Pulmonary artery endothelial cell (primary cell): ENCODE results near the gene CACNA1S. TPM values are rescaled to one million over a fixed set of nuclear protein-coding genes. Genes with fewer than 3 reads are reported as not detected.

Experiments used
- DNase-seq: peaks from one replicate; pipeline ENCODE4 v3.0.0-alpha.2; 2011; ENCODE audit warnings: low read depth, low spot score
- total RNA-seq: library from RNA; depleted of rRNA; stranded (reverse); fragments of >200 nt; gene quantifications from 2 replicates; pipeline ENCODE4 v1.2.3, GENCODE V29; 2014

CACNA1S gene
- total RNA-seq, 1 donor from 2014 or later: not detected

DNA sequence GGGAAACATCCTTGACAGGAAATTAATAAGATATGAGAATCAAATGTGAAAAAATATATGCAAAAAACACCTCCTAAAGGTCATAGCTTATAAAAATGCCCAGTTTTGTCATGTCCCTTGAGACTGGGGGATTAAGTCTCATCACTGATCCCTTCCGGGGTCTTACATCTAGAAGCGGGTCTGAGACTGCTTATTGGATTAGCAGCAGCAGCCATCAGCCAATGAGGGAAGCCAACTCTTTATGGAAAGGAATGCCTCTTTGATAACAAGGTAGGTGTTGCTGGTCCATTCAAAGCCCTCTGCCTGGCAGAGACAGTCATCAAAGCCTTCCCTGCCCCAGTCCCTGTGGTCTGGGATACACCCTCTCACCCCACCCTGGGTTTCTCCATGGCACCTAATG, 3.9 kb upstream of the CACNA1S start:
- DNase-seq: no peak

DNA sequence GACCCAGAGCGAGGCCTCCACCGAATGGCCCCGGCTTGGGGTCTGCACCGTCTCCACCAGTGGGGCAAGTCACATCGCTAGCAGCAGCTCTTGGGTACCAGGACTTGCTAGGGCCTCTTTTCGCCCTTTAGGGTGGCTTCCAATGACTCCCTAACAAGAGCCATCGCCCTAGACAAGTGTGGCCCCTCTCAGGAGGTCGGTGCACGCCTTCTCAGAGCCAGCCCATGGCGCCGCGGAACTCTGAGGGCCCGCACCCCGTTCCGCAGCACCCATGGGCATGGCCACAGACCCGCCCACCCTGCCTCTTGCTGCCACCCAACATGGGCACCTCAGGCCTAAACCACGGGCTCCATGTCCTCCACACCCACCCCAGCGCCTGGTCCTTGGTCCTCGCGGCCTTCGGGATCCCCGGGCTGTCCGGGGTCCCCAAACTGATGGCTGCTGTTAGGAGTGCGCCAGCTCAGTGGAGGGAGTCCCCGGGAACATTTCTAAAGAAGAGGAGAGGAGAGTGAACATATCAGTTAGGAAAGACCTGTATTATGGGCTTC, 3.2 kb upstream of the CACNA1S start:
- no peak for DNase-seq

DNA sequence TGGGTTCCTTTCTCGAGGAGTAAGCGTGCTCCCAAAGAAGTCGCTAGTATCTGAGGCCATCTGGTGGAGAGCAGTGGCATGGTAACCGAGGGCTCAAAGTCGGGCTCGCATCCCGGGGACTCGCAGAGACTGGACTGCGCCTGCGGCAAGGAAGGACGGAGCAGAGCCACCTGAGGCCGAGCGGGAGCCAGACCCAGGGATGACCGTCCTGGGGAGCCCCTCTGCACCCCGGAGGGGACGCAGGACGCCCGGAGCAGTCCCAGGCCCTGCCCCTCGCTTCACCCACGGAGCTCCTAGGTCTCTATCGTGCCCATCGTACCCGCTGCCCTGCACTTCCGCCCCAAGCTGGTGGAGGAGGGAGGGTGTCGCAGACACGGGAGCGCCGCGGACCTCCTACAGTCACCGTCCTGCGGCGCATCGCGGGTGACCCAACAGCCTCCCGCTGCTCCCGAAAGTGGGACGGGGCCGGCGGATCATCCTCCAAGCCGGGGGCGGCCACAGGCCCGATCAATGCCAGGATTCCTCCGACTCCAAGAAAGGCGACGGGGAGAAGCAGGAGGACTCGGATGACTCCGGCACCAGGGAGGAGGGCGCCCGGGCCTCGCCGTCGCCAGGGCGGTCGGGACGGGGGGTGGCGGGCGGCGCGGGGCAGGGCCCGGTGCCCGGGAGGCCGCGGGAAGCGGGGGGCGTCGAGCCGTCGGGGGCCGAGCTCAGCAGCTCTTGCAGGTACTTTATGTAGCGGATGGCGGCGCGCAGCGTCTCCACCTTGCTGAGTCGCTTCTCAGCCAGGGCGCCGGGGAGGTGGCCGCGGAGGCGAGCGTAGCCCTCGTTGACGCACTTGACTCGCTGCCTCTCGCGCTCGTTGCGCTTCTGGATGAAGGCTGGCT, 2.3 kb upstream of the CACNA1S start:
- DNase-seq: peak; percentile 53

DNA sequence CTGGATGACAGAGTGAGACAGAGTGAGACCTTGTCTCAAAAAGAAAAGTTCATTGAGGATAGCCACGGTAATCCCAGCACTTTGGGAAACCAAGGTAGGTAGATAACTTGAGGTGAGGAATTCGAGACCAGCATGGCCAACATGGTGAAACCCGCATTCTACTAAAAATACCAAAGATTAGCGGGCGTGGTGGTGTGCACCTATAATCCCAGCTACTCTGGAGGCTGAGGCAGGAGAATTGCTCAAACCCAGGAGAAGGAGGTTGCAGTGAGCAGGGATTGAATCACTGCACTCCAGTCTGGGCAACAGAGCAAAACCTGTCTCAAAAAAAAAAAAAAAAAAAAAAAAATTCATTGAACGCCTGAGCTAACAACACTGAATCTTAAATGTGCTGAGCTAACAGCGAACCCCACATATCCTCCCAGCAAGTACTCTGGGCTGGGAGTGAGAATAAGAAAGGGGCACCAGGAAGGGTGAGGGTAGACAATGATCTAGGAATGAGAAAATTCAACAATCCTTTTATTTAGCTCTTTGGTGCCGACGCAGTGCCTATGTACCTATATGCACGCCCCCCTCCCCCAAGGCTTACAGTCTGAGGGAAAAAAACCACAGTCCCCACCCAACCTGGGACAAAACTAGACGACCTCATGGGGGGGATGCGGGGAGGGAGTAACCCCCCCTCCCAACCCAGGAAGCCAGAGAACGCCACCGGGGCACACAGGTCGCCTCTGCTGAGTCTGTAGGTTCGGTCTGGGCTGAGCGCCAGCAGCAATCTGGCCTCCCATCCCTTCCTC, 1.4 kb upstream of the CACNA1S start:
- no peak for DNase-seq

DNA sequence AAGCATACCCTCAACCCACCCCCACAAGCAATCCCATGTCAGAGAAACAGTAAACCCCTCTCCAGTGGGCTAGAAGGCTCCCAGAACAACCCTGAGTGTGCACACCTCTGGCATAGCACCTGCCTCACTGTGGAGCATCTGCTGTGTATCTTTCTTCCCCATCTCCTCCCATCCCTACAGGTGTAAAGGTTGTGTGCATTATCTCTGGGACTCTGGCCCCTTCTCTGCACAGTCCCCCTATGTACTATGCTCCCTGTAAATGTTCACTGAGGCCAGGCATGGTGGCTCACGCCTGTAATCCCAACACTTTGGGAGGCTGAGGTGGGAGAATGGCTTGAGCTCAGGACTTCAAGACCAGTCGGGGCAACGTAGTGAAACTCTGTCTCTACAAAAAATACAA, 700 bp upstream of the CACNA1S start:
- DNase-seq: no peak

DNA sequence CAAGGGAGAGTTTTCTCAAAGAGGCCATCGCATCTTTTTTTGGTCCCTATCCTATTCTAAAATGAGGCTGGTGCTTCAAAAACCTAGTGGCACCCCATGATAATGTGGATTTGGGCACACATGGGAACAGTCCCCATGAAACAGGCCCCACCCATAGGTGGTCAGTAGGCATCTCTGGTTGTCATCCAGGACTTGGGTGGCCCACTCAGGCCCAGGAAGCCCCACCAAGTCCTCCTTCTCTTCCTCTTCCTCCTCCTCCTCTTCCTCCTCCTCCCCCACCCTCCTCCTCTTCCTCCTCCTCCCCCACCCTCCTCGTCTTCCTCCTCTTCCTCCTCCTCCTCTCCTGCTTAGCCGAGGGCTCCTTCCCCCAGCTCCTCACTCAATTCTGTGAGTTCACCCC, 554 bp downstream of the CACNA1S start:
- DNase-seq: no peak

DNA sequence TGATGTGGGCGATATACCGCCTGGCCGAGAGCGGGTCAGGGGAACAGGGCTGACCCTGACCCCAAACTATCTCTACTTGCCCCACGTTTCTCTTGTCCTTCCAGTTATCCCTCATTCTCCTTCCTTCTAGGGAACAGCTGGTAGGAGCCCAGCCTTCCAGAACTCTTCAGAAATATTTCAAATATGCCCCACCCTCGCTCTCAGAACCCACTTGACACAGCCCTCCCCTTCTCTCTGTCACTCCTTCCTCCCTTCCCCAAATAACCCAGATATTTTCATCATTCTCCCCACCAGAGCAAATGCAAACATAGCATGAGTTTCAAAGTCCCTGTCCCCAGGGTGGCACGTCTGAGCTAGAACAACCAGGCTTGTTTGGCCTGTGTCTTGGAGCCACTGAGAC, 1.1 kb downstream of the CACNA1S start:
- no peak for DNase-seq

DNA sequence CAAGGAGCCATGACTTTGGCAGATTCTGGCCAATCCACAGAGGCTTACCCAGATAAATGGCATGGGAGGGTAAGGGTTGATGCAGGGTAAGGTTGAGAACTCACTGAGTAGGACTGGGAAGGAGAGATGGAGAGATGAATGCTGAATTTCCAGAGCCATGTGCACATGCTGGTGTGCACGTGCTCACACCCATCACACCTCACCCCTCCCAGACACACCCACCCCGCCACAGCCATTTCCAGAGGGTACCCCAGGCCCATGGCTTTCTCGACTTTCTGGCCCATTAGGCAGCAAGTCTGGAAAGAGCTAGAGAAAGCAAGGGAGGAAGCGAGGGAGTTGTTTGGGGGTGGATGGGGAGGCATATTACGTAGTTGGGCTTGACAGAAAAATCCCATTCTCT, 1.6 kb downstream of the CACNA1S start:
- no peak for DNase-seq

DNA sequence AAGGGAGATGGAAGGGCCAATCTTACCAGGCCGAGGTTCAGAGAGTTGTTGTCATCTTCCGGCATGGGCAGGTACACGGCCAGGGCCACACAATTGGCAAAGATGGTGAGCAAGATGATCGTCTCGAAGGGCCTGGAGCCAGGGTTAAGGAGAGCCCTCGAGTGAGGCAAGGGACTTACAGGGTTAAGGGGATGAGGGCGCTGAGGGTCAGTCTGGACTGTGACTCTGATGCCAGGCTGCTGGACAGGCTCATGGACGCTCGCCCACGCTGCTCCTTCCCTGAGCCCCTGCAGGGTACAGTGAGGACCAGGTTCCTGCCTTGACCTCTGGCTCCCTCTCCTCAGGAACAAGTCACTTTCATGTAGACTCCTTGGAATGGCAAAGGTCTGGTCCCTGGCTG, 2.1 kb downstream of the CACNA1S start:
- DNase-seq: no peak

DNA sequence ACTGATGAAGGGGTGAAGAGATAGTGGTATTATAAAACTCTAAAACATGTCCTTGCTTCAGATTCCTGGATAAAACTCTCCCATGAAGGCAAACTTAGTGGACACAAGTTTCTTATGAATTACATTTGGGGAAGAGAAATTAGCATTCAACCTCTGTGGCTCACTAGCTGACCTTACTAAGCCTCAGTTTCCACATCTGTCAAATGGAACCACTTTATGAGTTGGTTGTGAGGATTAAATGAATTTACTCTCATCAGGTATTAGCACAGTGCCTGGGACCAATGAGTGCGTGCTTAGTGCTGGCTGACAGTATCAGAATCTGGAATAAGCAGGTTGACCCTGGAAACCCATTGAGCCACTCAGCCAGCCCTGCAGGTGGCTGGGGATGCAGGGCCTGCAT, 2.6 kb downstream of the CACNA1S start:
- no peak for DNase-seq

DNA sequence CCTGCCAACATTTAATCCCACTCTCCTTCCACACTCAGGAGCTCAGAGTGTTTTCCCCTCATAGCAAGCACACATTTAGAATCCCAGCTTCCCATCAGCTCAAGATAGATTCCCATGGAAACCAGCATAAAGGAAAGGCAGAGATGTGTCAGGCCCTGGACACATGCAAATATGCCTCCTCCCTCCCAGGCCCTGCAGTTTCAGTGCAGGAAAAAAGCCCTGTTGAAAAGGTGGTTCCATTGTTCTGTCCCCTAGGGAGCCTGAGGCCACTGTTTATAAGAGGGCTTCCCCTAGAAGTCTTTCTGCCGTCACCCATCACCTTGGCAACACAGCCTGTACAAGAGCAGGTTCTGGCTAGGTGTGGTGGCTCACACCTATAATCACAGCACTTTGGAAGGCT, 3.6 kb downstream of the CACNA1S start:
- no peak for DNase-seq

DNA sequence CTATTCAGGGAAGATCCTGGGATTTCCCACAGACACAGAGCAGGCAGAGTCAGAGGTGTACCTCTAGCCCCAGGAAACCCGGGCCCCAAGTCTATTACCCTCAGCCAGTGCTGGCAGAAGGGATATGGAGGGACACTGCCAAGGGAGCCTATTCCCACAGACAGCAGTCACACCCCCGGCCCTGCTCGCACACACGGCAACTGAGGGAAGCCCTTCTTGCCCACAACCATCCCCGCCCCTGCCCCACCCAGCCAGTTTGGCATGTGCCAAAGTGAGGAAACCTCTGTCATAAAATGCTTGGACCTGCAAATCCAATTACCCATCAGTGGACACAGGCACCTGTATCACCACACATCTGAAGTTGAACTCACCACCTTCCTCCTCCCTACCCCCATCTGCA, 6.5 kb downstream of the CACNA1S start:
- no peak for DNase-seq

DNA sequence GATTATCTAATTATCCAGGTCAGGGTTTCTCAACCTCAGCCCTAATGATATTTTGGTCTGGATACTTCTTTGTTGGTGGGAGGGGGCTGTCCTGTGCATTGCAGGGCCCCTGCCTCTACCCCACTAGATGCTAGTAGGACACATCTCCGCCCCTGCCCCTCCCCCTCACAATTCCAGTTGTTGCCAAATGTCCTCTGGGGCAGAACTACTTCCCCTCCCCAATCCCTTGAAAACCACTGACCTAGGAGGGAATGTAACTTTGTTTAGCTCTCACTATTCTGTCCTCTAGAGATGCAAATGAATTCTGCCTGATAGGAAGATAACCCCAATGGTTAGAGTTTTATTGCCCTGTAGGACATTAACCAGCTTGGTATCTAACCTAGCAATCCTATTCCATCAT, 8.1 kb downstream of the CACNA1S start:
- no peak for DNase-seq

DNA sequence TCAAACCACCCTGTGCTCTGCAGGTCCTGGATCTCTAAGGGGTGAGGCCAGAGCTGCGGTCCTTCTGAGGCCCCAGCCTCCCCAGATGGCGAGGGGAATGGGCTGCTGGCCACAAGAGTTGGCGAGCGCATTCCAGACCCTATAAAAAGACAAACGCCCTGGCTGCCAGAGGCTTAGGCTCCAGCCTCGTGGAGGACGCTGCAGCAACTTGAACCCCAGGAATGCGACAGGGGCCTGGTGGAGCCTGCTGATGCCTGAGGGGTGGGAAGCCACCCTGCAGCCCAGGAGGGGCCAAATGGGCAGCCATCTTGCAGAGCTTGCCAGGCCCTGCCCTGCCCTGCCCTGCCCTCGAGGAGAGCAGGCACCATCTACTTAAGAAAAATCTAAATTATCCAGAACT, 8.6 kb downstream of the CACNA1S start:
- no peak for DNase-seq

DNA sequence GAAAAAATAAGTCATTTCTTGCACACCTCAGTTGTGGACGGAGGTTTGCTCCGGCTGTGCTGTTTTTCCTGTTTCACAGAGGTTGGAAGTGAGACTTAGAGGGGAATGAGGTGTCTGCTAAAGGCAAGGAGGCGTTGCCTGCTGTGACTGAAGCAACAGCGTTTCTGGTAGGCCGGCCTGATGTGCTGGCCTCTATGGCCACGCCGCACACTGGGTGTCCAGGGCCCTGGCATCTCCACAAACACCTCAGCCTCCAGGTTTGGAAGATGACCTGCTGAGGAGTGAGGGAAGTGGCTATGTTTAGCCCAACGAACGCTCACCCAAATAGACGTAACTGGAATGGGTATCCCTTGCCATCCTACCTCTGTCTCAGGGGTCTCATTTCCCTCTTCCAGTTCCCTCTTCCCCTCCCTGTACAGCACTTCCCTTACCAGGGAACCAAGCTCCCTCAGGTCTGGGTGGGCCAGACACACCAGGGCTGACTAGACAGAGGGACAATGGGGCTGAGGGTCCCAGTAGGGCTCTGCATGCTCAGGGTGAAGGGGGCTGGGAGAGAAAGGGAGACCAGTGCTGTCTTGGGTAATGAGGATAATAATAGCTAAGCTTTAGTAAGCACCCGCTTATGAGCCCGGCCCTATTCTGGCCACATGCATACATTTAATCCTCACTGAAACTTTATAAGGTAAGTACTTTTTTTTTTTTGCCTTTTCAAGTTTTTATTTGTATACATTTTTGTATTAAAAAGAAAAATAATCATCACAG, 11.9 kb downstream of the CACNA1S start:
- DNase-seq: no peak

DNA sequence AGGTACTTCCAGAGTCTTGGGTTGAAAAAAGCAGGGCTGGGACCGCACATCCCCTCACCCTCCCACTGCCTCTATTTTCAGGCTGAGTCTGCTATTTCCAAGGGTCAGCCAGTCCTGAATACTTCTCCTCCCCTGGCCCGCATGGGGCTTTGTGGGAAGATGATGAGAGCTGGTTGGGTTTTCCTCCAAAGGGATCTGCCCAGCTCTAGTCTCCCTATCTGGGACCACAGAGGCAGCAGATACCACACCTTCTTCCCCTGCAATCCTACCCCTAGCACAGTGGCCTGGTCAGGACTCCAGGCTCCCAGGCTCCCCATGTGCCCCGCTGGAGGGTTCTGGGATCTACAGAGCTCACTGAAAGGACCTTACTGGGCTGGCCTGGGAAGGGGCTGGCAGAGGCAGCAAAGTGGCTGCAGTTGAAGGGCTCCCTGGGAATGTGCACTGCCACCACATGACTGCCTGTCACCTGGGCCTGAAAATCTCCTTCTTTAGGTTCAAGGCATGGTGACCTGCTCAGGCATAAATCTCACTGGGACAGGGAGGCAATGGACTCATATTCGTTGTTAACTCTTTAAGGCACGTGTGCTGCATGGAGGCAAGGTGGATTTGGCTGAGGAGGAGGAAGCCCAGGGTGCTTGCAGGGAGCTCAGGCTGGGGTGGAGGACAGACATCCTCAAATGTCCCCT, 13.1 kb downstream of the CACNA1S start:
- DNase-seq: no peak

DNA sequence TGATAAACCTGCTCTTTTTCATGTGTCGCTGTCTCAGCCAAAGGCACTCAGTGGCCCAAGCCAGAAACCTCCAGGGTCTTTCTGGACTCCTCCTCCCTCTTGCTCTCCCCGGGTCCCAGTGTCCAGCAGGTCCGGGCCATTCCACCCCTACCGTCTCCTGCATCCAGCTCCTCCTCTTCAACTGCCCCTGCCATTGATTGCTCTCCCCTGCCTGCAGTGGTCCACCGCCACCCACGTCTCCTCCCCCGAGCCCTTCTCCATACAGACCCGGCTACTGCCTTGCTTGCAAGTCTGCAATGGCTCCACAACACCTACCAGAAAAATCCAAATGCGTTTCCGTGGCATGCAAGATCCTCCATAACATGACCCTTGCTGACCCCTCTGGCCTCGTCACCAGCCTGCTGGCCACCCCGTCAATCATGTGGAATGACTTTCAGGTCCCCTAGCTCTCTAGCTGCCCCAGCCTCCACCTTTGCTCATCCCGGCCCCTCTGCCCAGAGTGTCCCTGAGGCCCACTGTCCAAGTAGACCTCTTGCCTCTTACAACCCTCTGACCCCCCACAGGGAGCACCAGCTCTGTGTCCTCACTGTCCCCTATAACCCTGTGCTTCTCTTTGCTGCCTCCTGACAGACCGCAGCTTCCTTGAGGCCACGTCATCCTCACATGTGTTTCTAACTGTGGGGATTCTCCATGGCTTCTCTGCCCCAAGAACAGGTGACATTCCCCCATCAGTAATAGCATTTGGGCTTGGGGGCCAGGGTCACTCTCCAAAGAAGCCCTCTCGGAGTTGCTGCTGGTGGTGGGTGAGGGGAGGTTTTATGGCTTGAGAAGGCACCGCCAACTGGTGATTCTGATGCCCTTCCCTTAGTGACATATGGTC, 15.0 kb downstream of the CACNA1S start:
- DNase-seq: no peak

DNA sequence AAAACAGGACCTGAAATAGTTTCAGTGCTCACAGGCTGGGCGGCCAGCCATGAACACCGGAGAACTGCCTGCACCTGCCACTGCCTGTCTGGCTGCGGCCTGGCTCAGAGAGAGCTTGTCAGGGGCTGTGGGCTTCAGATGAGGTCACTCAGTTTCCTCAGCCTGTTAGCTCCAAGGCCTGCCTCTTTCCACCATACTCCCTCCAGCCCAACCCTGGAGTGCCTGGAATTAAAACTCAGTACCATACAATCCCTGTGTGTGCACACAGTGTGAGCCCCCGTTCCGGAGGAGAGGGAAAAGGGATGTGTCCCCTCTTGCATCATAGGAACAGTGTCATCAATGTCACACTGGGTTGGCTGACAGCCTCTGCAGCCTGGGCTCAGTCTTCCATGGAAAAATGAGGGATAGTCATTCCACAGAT, 16.2 kb downstream of the CACNA1S start:
- DNase-seq: no peak

DNA sequence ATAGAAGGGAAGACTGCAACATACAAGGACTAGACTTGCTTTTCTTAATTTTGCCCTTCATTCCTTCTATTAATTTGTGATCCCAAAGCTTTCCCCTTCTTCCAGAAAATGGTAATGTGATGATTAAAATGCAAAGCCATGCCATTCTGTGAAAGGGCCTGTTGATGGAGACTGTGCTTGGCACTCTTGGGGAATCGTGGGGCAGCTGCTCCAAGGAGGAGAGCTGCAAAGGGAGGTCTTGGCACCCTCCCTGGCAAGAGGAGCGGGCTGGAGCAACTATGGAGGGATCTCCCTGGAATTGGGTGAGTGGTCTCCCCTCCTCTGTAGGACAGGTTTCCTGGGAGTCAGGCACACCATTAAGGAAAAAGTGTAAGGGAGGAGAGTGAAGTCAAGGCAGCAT, 16.6 kb downstream of the CACNA1S start:
- DNase-seq: no peak

DNA sequence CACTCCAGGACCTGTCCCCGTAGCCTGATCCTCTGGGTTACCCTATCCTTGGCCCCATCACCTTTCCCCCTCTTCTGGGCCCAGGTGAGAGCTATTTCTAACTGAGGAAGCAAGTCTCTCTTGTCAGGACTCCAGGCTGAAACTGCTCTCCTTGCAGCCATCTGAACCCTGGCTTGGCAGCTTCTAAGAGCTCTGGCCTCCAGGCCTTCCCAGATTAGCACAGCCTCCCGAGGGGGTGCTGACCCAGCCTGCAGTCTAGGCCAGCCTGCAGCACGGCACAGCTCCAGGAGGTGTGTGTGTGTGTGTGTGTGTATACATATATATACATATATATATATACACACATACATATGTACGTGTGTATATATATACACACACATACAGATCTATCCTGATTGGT, 17.4 kb downstream of the CACNA1S start:
- no peak for DNase-seq
